ENCODE results near the gene CALHM2. TPM values are rescaled to one million over a fixed set of nuclear protein-coding genes. Genes with fewer than 3 reads are reported as not detected.

CALHM2 gene
- total RNA-seq, 1 experiment from 2014 or later = not detected

DNA sequence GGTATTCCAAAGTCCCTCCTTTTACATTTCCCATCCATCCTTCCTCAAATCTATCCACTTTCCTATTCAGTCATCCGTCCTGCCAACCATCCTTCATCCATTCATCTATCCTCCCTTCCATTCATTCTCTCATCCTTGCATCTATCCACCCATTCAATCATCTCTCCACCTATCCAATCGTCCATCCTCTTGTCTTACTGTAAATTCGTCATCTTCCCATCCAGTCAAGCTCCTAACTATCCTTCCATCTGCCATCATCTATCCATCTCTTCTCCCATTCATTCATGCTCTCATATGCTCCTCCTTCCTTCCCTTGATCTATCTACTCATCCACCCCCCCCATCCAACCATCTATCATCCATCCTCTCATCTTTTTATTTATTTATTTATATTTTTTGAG, 21.9 kb upstream of the CALHM2 start:
- Histone ChIP-seq H2AK5ac (ENCODE audit: insufficient read length, low read length) (no peak overlapping the region), H2BK15ac (ENCODE audit: low read depth, low read length) (no peak overlapping the region), H3K18ac (ENCODE audit: insufficient read length, low read depth, low read length) (no peak overlapping the region), H2BK120ac (ENCODE audit: low read depth, low read length, poor library complexity, severe bottlenecking) (no peak overlapping the region), H3K9ac (ENCODE audit: extremely low read depth, insufficient read length, low read length) (no peak overlapping the region), H3K79me1 (ENCODE audit: insufficient read depth, low read depth, low read length, poor library complexity, severe bottlenecking) (no peaks in the 10 kb centered on the region), H2AFZ (ENCODE audit: low read length) (no peak overlapping the region), H3K14ac (ENCODE audit: insufficient read depth, low read length) (no peak overlapping the region), H3T11ph (ENCODE audit: low read length) (no peak overlapping the region), H4K20me1 (ENCODE audit: control insufficient read depth, insufficient read depth, insufficient read length) (no peaks in the 10 kb centered on the region), H3K27ac (ENCODE audit: insufficient read length, low read depth, low read length) (no peak overlapping the region), H3K4ac (ENCODE audit: low read depth, low read length) (no peak overlapping the region), H3K9me3 (ENCODE audit: control insufficient read depth, low read depth, low read length) (no peaks in the 10 kb centered on the region), H3K23ac (ENCODE audit: insufficient read length, low read depth, low read length) (no peak overlapping the region), H2BK5ac (ENCODE audit: insufficient read length, low read length) (no peak overlapping the region), H3K27me3 (ENCODE audit: insufficient read depth, low read length) (no peaks in the 10 kb centered on the region), H3K4me2 (ENCODE audit: insufficient read depth, insufficient read length, low read length) (no peak overlapping the region), H2BK12ac (ENCODE audit: insufficient read length, low read depth, low read length) (no peak overlapping the region), H3K4me1 (ENCODE audit: insufficient read depth, low read length) (no peaks in the 10 kb centered on the region; the same call in 1 of the 2 replicates), H3K79me2 (ENCODE audit: insufficient read depth, low read length) (no peaks in the 10 kb centered on the region), H3K23me2 (ENCODE audit: insufficient read length, low read depth, low read length, poor library complexity, severe bottlenecking) (no peaks in the 10 kb centered on the region), H4K91ac (ENCODE audit: insufficient read length, low read depth, low read length) (no peak overlapping the region), H2BK20ac (ENCODE audit: low read depth, low read length, poor library complexity, severe bottlenecking) (no peak overlapping the region), H4K8ac (replicated peaks; ENCODE audit: insufficient read length, low read depth, low read length) (no peak overlapping the region), H4K5ac (ENCODE audit: insufficient read length, low read depth, low read length) (no peak overlapping the region), H3K56ac (ENCODE audit: insufficient read length, low read depth, low read length) (no peak overlapping the region)
- no peak for DNase-seq
- no peaks in the 10 kb centered on the region for H3K9me3 Mint-ChIP-seq
- no peak overlapping the region for H3K27ac Mint-ChIP-seq
- TF ChIP-seq, protein P1, sequence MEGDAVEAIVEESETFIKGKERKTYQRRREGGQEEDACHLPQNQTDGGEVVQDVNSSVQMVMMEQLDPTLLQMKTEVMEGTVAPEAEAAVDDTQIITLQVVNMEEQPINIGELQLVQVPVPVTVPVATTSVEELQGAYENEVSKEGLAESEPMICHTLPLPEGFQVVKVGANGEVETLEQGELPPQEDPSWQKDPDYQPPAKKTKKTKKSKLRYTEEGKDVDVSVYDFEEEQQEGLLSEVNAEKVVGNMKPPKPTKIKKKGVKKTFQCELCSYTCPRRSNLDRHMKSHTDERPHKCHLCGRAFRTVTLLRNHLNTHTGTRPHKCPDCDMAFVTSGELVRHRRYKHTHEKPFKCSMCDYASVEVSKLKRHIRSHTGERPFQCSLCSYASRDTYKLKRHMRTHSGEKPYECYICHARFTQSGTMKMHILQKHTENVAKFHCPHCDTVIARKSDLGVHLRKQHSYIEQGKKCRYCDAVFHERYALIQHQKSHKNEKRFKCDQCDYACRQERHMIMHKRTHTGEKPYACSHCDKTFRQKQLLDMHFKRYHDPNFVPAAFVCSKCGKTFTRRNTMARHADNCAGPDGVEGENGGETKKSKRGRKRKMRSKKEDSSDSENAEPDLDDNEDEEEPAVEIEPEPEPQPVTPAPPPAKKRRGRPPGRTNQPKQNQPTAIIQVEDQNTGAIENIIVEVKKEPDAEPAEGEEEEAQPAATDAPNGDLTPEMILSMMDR (conservative IDR thresholded peaks at IDR 0.05) = no peak
- no peaks in the 10 kb centered on the region for H3K36me3 Mint-ChIP-seq (ENCODE audit: insufficient read depth in 1 of 3, low read depth in 3 of 3)
- no peak overlapping the region for H3K4me3 Mint-ChIP-seq
- peaks cover 4% of the 10 kb centered on the region for H3K27me3 Mint-ChIP-seq (ENCODE audit: low read depth)
- H3K4me1 Mint-ChIP-seq = peaks cover 23 to 37% of the 10 kb centered on the region in 2 experiments
- 100% methylated on average over 3 of the region's 3 CpGs for whole genome bisulfite sequencing (ENCODE audit: extremely low coverage, insufficient read length, low lambda C conversion rate)

All from H9 (cell line).